Embryonic facial prominence (tissue), 1 donor: Measurements from ENCODE around the gene C1orf174.

Experiments used
- DNase-seq: peaks from one replicate; pipeline ENCODE4 v3.0.0-alpha.2; 2016; ENCODE audit errors: extremely low spot score

The C1orf174 gene

GRCh38 chr1:3895279-3895950, 4.7 kb downstream of the C1orf174 start:
- DNase-seq: no peak

- DNase-seq: no peak
Measured at GRCh38 chr1:3894626-3895278, 5.3 kb downstream of the C1orf174 start.

- DNase-seq: no peak
Measured at GRCh38 chr1:3893190-3893589, 6.9 kb downstream of the C1orf174 start.

GRCh38 chr1:3892748-3893147, 7.3 kb downstream of the C1orf174 start:
- no peak for DNase-seq

GRCh38 chr1:3891329-3891865, 8.7 kb downstream of the C1orf174 start:
- DNase-seq: no peak

- no peak for DNase-seq
Measured at GRCh38 chr1:3890389-3891328, 9.4 kb downstream of the C1orf174 start.

GRCh38 chr1:3889936-3890335, 10.1 kb downstream of the C1orf174 start:
- DNase-seq: no peak

- no peak for DNase-seq
Measured at GRCh38 chr1:3888301-3888700, 11.8 kb downstream of the C1orf174 start.

- DNase-seq: no peak
Measured at GRCh38 chr1:3886691-3887090, 13.4 kb downstream of the C1orf174 start.

GRCh38 chr1:3886106-3886670, 13.9 kb downstream of the C1orf174 start:
- no peak for DNase-seq

- DNase-seq: no peak
Measured at GRCh38 chr1:3885611-3886010, 14.5 kb downstream of the C1orf174 start.

- no peak for DNase-seq
Measured at GRCh38 chr1:3884966-3885365, 15.1 kb downstream of the C1orf174 start.

- no peak for DNase-seq
Measured at GRCh38 chr1:3883194-3883925, 16.7 kb downstream of the C1orf174 start.

GRCh38 chr1:3881193-3881480, 18.9 kb downstream of the C1orf174 start:
- DNase-seq: no peak

GRCh38 chr1:3880429-3881192, 19.5 kb downstream of the C1orf174 start:
- no peak for DNase-seq

- DNase-seq: no peak
Measured at GRCh38 chr1:3879787-3880428, 20.2 kb downstream of the C1orf174 start.

GRCh38 chr1:3879099-3879498, 21.0 kb downstream of the C1orf174 start:
- DNase-seq: no peak

- no peak for DNase-seq
Measured at GRCh38 chr1:3876716-3877115, 23.4 kb downstream of the C1orf174 start.

- DNase-seq: no peak
Measured at GRCh38 chr1:3874736-3875135, 25.3 kb downstream of the C1orf174 start.

GRCh38 chr1:3872546-3872945, 27.5 kb downstream of the C1orf174 start:
- DNase-seq: no peak
